ENCODE data around the gene RHBDL1.

GRCh38 chr16:686459-687260 lies 11.2 kb downstream of the RHBDL1 start:
- TF ChIP-seq CTCF (IDR thresholded peaks at IDR 0.05) (no peak), ZFX (IDR thresholded peaks at IDR 0.05; ENCODE audit: borderline replicate concordance) (no peak)

All from 22Rv1 (cell line).